KMS-11 (cell line): ENCODE results near the gene HDAC6.

ENCODE experiments used
- H2AFZ ChIP-seq: fragments of 200-600 bp; sonication (generic); 2 replicates; pipeline ENCODE4 v1.6.1; 2016; ENCODE audit warnings: antibody characterized with exemption, mixed run types, low read depth
- H3K27ac ChIP-seq: fragments of 200-600 bp; sonication (generic); 2 replicates; pipeline ENCODE4 v1.6.1; 2016; ENCODE audit warnings: mild to moderate bottlenecking, mixed run types
- H3K27me3 ChIP-seq: fragments of 200-600 bp; sonication (generic); 2 replicates; pipeline ENCODE4 v1.6.1; 2017; ENCODE audit warnings: mild to moderate bottlenecking, low read depth, mixed run types, moderate library complexity; ENCODE audit not compliant: insufficient read depth
- H3K36me3 ChIP-seq: fragments of 200-600 bp; sonication (generic); 2 replicates; pipeline ENCODE4 v1.6.1; 2017; ENCODE audit warnings: mild to moderate bottlenecking, mixed run types; ENCODE audit not compliant: insufficient read depth
- H3K4me1 ChIP-seq: fragments of 200-600 bp; sonication (generic); 2 replicates; pipeline ENCODE4 v1.6.1; 2016; ENCODE audit warnings: mild to moderate bottlenecking, low read depth, mixed run types; ENCODE audit not compliant: poor library complexity, severe bottlenecking
- H3K4me2 ChIP-seq: fragments of 200-600 bp; sonication (generic); 2 replicates; pipeline ENCODE4 v1.7.0; 2016; ENCODE audit warnings: mild to moderate bottlenecking, mixed run types
- H3K4me3 ChIP-seq: fragments of 200-600 bp; sonication (generic); IDR thresholded peaks from 2 replicates; pipeline ENCODE4 v1.6.1; 2017; ENCODE audit warnings: low read depth, low read length, mixed read lengths; ENCODE audit not compliant: insufficient read depth
- H3K79me2 ChIP-seq: fragments of 200-600 bp; sonication (generic); 2 replicates; pipeline ENCODE4 v1.6.1; 2016; ENCODE audit warnings: low read depth, mixed run types; ENCODE audit not compliant: insufficient read depth
- H3K9ac ChIP-seq: fragments of 200-600 bp; sonication (generic); 2 replicates; pipeline ENCODE4 v1.6.1; 2016; ENCODE audit warnings: mild to moderate bottlenecking, mixed run types
- H4K20me1 ChIP-seq: fragments of 200-600 bp; sonication (generic); 2 replicates; pipeline ENCODE4 v1.6.1; 2016; ENCODE audit warnings: mild to moderate bottlenecking, mixed run types; ENCODE audit not compliant: insufficient read depth
- TF ChIP-seq, protein P1 (sequence below): fragments of 200-600 bp; sonication (generic); conservative IDR thresholded peaks from 2 replicates; pipeline ENCODE4 v1.6.1; 2017; ENCODE audit warnings: low read depth, mild to moderate bottlenecking, antibody characterized with exemption, low read length, moderate library complexity, mixed read lengths

The HDAC6 gene

DNA sequence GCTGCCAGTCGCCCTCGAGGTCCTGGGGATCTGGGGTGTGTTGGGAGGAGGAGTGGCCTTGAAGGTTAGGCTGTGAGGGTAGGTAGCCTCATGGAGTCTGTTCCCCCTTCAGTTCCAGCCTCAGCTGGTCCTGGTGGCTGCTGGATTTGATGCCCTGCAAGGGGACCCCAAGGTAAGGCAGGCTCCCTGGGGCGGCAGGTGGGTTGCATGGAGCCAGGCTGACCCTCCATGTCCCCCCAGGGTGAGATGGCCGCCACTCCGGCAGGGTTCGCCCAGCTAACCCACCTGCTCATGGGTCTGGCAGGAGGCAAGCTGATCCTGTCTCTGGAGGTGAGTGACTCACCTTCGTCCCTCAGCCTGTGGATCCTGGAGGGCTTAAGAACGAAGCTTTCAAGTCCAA lies 12.9 kb downstream of the HDAC6 start:
- H3K9ac ChIP-seq, result no peak overlapping the region
- H3K4me2 ChIP-seq, result no peak overlapping the region
- no peaks in the 10 kb centered on the region for H3K4me1 ChIP-seq
- no peaks in the 10 kb centered on the region for H3K79me2 ChIP-seq
- H2AFZ ChIP-seq, result no peak overlapping the region
- H3K36me3 ChIP-seq, result no peaks in the 10 kb centered on the region
- no peak overlapping the region for H3K4me3 ChIP-seq
- H3K27ac ChIP-seq, result no peak overlapping the region
- TF ChIP-seq, protein P1, sequence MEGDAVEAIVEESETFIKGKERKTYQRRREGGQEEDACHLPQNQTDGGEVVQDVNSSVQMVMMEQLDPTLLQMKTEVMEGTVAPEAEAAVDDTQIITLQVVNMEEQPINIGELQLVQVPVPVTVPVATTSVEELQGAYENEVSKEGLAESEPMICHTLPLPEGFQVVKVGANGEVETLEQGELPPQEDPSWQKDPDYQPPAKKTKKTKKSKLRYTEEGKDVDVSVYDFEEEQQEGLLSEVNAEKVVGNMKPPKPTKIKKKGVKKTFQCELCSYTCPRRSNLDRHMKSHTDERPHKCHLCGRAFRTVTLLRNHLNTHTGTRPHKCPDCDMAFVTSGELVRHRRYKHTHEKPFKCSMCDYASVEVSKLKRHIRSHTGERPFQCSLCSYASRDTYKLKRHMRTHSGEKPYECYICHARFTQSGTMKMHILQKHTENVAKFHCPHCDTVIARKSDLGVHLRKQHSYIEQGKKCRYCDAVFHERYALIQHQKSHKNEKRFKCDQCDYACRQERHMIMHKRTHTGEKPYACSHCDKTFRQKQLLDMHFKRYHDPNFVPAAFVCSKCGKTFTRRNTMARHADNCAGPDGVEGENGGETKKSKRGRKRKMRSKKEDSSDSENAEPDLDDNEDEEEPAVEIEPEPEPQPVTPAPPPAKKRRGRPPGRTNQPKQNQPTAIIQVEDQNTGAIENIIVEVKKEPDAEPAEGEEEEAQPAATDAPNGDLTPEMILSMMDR, result no peak
- H4K20me1 ChIP-seq, result no peaks in the 10 kb centered on the region
- H3K27me3 ChIP-seq, result no peaks in the 10 kb centered on the region

DNA sequence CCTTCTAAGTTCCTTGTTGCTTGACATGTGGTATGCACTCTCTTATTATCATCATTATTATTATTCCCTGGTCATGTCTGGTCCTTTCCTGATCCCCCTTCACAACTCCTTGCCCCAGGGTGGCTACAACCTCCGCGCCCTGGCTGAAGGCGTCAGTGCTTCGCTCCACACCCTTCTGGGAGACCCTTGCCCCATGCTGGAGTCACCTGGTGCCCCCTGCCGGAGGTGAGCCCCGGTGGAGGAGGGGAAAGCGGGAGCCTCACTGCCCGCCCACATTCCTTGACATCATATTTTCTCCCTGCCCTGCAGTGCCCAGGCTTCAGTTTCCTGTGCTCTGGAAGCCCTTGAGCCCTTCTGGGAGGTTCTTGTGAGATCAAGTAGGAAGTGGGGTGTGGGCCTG lies 13.4 kb downstream of the HDAC6 start:
- H4K20me1 ChIP-seq, result no peaks in the 10 kb centered on the region
- H3K9ac ChIP-seq, result no peak overlapping the region
- no peak overlapping the region for H3K4me2 ChIP-seq
- no peak overlapping the region for H3K4me3 ChIP-seq
- no peak overlapping the region for H2AFZ ChIP-seq
- TF ChIP-seq, protein P1, result no peak
- H3K79me2 ChIP-seq, result no peaks in the 10 kb centered on the region
- no peaks in the 10 kb centered on the region for H3K4me1 ChIP-seq
- no peak overlapping the region for H3K27ac ChIP-seq
- no peaks in the 10 kb centered on the region for H3K36me3 ChIP-seq
- H3K27me3 ChIP-seq, result no peaks in the 10 kb centered on the region

DNA sequence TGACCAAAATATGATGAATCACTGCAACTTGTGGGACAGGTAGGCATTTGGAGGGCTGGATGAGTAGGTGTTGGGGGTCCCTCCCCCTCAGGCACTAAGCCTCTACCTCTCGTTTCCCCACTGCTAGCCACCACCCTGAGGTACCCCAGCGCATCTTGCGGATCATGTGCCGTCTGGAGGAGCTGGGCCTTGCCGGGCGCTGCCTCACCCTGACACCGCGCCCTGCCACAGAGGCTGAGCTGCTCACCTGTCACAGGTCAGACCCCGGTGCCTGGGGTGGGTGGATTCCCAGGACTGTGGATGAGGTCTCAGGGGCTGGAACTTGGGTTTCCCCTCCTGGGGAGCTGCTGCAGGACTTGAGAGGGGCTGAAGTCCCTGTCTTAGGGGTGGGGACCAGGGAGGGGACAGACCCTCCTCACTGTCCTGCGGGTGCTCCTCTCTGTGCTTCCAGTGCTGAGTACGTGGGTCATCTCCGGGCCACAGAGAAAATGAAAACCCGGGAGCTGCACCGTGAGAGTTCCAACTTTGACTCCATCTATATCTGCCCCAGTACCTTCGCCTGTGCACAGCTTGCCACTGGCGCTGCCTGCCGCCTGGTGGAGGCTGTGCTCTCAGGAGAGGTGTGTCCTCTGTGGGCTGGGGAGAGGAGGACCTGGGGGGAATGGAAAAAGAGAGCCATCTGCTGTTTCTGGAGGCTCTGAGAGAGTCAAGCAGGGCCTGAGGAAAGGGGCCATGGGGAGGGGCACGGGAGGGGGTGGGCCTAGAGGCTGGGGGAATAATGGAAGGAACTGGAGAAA lies 14.3 kb downstream of the HDAC6 start:
- no peaks in the 10 kb centered on the region for H4K20me1 ChIP-seq
- H3K9ac ChIP-seq, result no peak overlapping the region
- no peaks in the 10 kb centered on the region for H3K36me3 ChIP-seq
- no peaks in the 10 kb centered on the region for H3K4me1 ChIP-seq
- TF ChIP-seq, protein P1, result no peak
- H3K79me2 ChIP-seq, result no peaks in the 10 kb centered on the region
- no peak overlapping the region for H3K27ac ChIP-seq
- no peaks in the 10 kb centered on the region for H3K27me3 ChIP-seq
- H3K4me3 ChIP-seq, result no peak overlapping the region
- H3K4me2 ChIP-seq, result no peak overlapping the region
- H2AFZ ChIP-seq, result no peak overlapping the region

DNA sequence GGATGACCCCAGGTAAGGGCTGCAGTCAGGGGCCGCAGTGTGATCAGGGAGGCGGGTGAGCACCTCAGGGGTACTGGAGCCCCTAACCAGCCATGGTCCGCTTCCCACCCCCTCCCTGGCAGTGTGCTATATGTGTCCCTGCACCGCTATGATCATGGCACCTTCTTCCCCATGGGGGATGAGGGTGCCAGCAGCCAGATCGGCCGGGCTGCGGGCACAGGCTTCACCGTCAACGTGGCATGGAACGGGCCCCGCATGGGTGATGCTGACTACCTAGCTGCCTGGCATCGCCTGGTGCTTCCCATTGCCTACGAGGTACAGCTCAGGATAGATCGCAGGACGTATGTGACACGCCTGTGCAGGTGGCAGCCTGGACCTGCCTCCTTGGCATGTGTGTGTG lies 16.2 kb downstream of the HDAC6 start:
- Histone ChIP-seq H3K27ac (no peak overlapping the region), H2AFZ (no peak overlapping the region), H3K4me3 (no peak overlapping the region), H4K20me1 (no peaks in the 10 kb centered on the region), H3K36me3 (no peaks in the 10 kb centered on the region), H3K79me2 (no peaks in the 10 kb centered on the region), H3K4me1 (no peaks in the 10 kb centered on the region), H3K27me3 (no peaks in the 10 kb centered on the region), H3K9ac (no peak overlapping the region), H3K4me2 (no peak overlapping the region)
- TF ChIP-seq, protein P1, result no peak
